Neural crest cell (in vitro differentiated cells): ENCODE data around the gene FZR1. TPM values are rescaled to one million over a fixed set of nuclear protein-coding genes. Genes with fewer than 3 reads are reported as not detected.
A peak's percentile ranks its signal among the peaks of the same experiment; 100 is the strongest.
"Not testable (repeated sequence)": the region's sequence is repeated elsewhere in the genome, so short reads cannot be mapped to it uniquely, and the experiment has no call there.

Experiments
- DNase-seq: peaks from one replicate; pipeline ENCODE4 v3.0.0; 2021; ENCODE audit warnings: low read depth, mixed read lengths, low spot score
- H3K27ac Mint-ChIP-seq: one replicate; pipeline ENCODE4 v1.8.0; 2021; ENCODE audit warnings: mild to moderate bottlenecking, mixed read lengths; ENCODE audit not compliant: unreplicated experiment
- H3K27me3 Mint-ChIP-seq: 2 replicates; pipeline ENCODE4 v1.8.0; 2021; ENCODE audit warnings: low read depth, mild to moderate bottlenecking, mixed read lengths
- H3K36me3 Mint-ChIP-seq: 2 replicates; pipeline ENCODE4 v1.8.0; 2021; ENCODE audit warnings: low read depth, mild to moderate bottlenecking, mixed read lengths
- H3K4me1 Mint-ChIP-seq: 2 replicates; pipeline ENCODE4 v1.8.0; 2021; ENCODE audit warnings: mixed read lengths
- H3K4me3 Mint-ChIP-seq: one replicate; pipeline ENCODE4 v1.8.0; 2021; ENCODE audit warnings: mild to moderate bottlenecking, mixed read lengths
- H3K9me3 Mint-ChIP-seq: 2 replicates; pipeline ENCODE4 v1.8.0; 2021; ENCODE audit warnings: mixed read lengths
- CTCF ChIP-seq: fragments of 200-600 bp; sonication (generic); conservative IDR thresholded peaks from 2 replicates; pipeline ENCODE4 v1.5.0; 2021; ENCODE audit warnings: antibody characterized with exemption, mild to moderate bottlenecking
- total RNA-seq: library from RNA; stranded (reverse); gene quantifications from 2 replicates; pipeline ENCODE4 v1.2.1, GENCODE V29; 2021

FZR1 gene
- total RNA-seq, 1 donor from 2014 or later = 67.8 TPM

- Mint-ChIP-seq H3K4me3 (peak overlapping the region; percentile 91), H3K4me1 (peaks cover 35% of the 10 kb centered on the region), H3K27ac (peak overlapping the region; percentile 50), H3K36me3 (peaks cover 2% of the 10 kb centered on the region), H3K9me3 (no peaks in the 10 kb centered on the region), H3K27me3 (no peaks in the 10 kb centered on the region)
- DNase-seq = no peak
- TF ChIP-seq CTCF = no peak
Observed at GRCh38 chr19:3506384-3507340, 551 bp downstream of the FZR1 start.

- Mint-ChIP-seq H3K4me3 (peak overlapping the region; percentile 91), H3K9me3 (no peaks in the 10 kb centered on the region), H3K27me3 (no peaks in the 10 kb centered on the region), H3K27ac (peak overlapping the region; percentile 50), H3K4me1 (peaks cover 35% of the 10 kb centered on the region), H3K36me3 (peaks cover 2% of the 10 kb centered on the region)
- TF ChIP-seq CTCF = no peak
- no peak for DNase-seq
Observed at GRCh38 chr19:3507371-3508120, 1.4 kb downstream of the FZR1 start.

- Mint-ChIP-seq H3K4me1 (peaks cover 35% of the 10 kb centered on the region), H3K4me3 (peak overlapping the region; percentile 91)
- not testable (repeated sequence) for DNase-seq, H3K9me3 Mint-ChIP-seq, H3K27ac Mint-ChIP-seq, H3K36me3 Mint-ChIP-seq, H3K27me3 Mint-ChIP-seq
Observed at GRCh38 chr19:3508121-3508661, 2.1 kb downstream of the FZR1 start.

GRCh38 chr19:3508771-3509535 lies 2.8 kb downstream of the FZR1 start:
- Mint-ChIP-seq H3K27me3 (no peaks in the 10 kb centered on the region), H3K27ac (no peak overlapping the region), H3K36me3 (peaks cover 2% of the 10 kb centered on the region), H3K9me3 (no peaks in the 10 kb centered on the region), H3K4me1 (peaks cover 35% of the 10 kb centered on the region), H3K4me3 (peak overlapping the region; percentile 91)
- no peak for TF ChIP-seq CTCF
- DNase-seq = no peak

GRCh38 chr19:3509566-3509989 lies 3.5 kb downstream of the FZR1 start:
- no peak for DNase-seq
- Mint-ChIP-seq H3K27ac (peak overlapping the region; percentile 50), H3K4me1 (peaks cover 34% of the 10 kb centered on the region), H3K9me3 (no peaks in the 10 kb centered on the region), H3K36me3 (peaks cover 2% of the 10 kb centered on the region), H3K4me3 (peak overlapping the region; percentile 88), H3K27me3 (no peaks in the 10 kb centered on the region)
- no peak for TF ChIP-seq CTCF
